Measurements from ENCODE around the gene FGF18.
"Not testable (repeated sequence)": the region's sequence is repeated elsewhere in the genome, so short reads cannot be mapped to it uniquely, and the experiment has no call there.

Gene FGF18

GRCh38 chr5:171392585-171393159, 26.8 kb upstream of the FGF18 start:
- TF ChIP-seq CTCF (IDR thresholded peaks at IDR 0.05; ENCODE audit: extremely low read depth, missing control alignments), result no peak
- no peak for DNase-seq (ENCODE audit: low spot score)

- TF ChIP-seq CTCF (IDR thresholded peaks at IDR 0.05; ENCODE audit: extremely low read depth, missing control alignments), result no peak
- no peak for DNase-seq (ENCODE audit: low spot score)
Measured at GRCh38 chr5:171395042-171395441, 24.4 kb upstream of the FGF18 start.

GRCh38 chr5:171396583-171396982, 22.9 kb upstream of the FGF18 start:
- DNase-seq (ENCODE audit: low spot score), result not testable (repeated sequence)

GRCh38 chr5:171397190-171397589, 22.3 kb upstream of the FGF18 start:
- TF ChIP-seq CTCF (IDR thresholded peaks at IDR 0.05; ENCODE audit: extremely low read depth, missing control alignments), result no peak

GRCh38 chr5:171397599-171397998, 21.8 kb upstream of the FGF18 start:
- TF ChIP-seq CTCF (IDR thresholded peaks at IDR 0.05; ENCODE audit: extremely low read depth, missing control alignments), result no peak
- no peak for DNase-seq (ENCODE audit: low spot score)

More at GRCh38 chr5:171397190-171397589, 22.3 kb upstream of the FGF18 start:
- DNase-seq (ENCODE audit: low spot score), result no peak

GRCh38 chr5:171398660-171399059, 20.8 kb upstream of the FGF18 start:
- DNase-seq (ENCODE audit: low spot score), result not testable (repeated sequence)

- TF ChIP-seq CTCF (IDR thresholded peaks at IDR 0.05; ENCODE audit: extremely low read depth, missing control alignments), result no peak
- DNase-seq (ENCODE audit: low spot score), result no peak
Measured at GRCh38 chr5:171400169-171400568, 19.3 kb upstream of the FGF18 start.

GRCh38 chr5:171401167-171401947, 18.1 kb upstream of the FGF18 start:
- DNase-seq (ENCODE audit: low spot score), result no peak
- no peak for TF ChIP-seq CTCF (IDR thresholded peaks at IDR 0.05; ENCODE audit: extremely low read depth, missing control alignments)

GRCh38 chr5:171402751-171403150, 16.7 kb upstream of the FGF18 start:
- not testable (repeated sequence) for DNase-seq (ENCODE audit: low spot score)
